ENCODE data around the gene BCLAF1.

Gene BCLAF1

DNA sequence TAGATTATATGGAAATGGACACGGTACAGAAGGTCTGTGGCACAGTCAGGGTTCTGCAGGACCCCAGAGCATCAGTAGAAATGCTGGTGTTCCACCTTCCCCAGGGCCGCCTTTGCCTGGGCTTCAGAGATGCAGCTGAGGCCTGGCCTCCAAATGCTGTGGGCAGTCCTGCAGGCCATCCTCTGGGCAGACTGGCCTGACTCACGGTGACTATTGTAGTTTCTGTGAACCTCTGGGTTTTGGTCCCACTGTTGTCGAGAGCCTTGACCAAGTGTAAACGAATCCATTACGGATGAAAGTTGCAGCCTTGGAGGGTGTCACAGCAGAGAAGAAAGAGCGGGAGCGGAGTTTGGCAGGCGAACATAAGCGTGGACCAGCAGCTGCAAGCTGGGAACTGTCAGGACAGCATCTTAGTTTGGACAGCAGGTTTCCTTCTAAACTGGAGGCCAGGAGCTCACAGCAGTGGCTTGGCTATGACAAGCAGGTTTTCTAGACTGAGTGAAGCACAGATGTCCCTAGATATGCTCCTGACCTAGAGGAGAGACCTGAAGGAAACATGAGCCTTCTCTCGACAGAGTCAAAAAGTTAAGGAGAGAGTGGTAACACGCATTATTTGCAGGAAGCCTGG, 46.2 kb upstream of the BCLAF1 start:
- H3K4me3 ChIP-seq (ENCODE audit: low read depth, low read length): no peak overlapping the region
- TF ChIP-seq, protein P1, sequence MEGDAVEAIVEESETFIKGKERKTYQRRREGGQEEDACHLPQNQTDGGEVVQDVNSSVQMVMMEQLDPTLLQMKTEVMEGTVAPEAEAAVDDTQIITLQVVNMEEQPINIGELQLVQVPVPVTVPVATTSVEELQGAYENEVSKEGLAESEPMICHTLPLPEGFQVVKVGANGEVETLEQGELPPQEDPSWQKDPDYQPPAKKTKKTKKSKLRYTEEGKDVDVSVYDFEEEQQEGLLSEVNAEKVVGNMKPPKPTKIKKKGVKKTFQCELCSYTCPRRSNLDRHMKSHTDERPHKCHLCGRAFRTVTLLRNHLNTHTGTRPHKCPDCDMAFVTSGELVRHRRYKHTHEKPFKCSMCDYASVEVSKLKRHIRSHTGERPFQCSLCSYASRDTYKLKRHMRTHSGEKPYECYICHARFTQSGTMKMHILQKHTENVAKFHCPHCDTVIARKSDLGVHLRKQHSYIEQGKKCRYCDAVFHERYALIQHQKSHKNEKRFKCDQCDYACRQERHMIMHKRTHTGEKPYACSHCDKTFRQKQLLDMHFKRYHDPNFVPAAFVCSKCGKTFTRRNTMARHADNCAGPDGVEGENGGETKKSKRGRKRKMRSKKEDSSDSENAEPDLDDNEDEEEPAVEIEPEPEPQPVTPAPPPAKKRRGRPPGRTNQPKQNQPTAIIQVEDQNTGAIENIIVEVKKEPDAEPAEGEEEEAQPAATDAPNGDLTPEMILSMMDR (IDR thresholded peaks at IDR 0.05; ENCODE audit: low read depth, low read length): no peak
- no peak for TF ChIP-seq POLR2A (IDR thresholded peaks at IDR 0.05; ENCODE audit: extremely low read depth, insufficient read length)
- TF ChIP-seq, protein P2, sequence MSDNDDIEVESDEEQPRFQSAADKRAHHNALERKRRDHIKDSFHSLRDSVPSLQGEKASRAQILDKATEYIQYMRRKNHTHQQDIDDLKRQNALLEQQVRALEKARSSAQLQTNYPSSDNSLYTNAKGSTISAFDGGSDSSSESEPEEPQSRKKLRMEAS (IDR thresholded peaks at IDR 0.05; ENCODE audit: low read depth, low read length): no peak
- TF ChIP-seq MYC (IDR thresholded peaks at IDR 0.05; ENCODE audit: low read depth, low read length): no peak
- no peak for DNase-seq (ENCODE audit: low read depth)

DNA sequence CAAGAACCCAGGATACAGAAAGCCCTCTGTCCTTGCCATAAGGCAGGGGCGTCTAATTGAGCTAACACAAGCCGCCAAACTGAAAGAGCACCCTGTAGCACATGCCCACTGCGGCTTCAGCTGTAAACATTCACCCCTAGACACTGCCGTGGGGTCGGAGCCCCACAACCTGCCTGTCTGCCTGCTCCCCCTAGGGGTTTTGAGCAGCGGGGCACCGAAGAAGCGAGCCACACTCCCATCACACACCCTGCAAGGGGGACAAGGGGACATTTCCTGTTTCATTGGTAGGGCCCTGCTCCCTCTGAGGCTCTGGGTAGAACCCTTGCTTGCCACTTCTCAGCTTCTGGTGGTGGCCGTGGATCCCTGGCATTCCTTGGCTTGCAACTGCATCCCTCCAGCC, 45.2 kb upstream of the BCLAF1 start:
- no peak overlapping the region for H3K4me3 ChIP-seq (ENCODE audit: low read depth, low read length)
- TF ChIP-seq, protein P1 (IDR thresholded peaks at IDR 0.05; ENCODE audit: low read depth, low read length): peak; percentile 50
- TF ChIP-seq, protein P2 (IDR thresholded peaks at IDR 0.05; ENCODE audit: low read depth, low read length): no peak
- peak; percentile 23 for DNase-seq (ENCODE audit: low read depth)

DNA sequence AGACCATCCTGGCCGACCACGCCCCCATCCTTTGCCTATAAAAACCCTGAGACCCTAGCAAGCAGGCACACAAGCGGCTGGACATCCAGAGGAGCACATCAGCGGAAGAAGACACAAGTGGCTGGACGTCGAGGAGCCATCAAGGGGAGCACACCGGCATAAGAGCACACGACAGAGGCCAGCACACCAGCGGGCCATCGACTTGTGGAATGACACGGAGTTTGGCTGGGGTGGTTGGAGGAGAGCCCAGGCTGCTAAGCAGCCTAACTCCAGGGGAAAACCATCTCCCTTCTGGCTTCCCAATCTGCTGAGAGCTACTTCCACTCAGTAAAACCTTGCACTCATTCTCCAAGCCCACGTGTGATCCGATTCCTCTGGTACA, 44.8 kb upstream of the BCLAF1 start:
- DNase-seq (ENCODE audit: low read depth): no peak
- TF ChIP-seq POLR2A (IDR thresholded peaks at IDR 0.05; ENCODE audit: extremely low read depth, insufficient read length) (no peak), MYC (IDR thresholded peaks at IDR 0.05; ENCODE audit: low read depth, low read length) (no peak)
- TF ChIP-seq, protein P2 (IDR thresholded peaks at IDR 0.05; ENCODE audit: low read depth, low read length): no peak
- TF ChIP-seq, protein P1 (IDR thresholded peaks at IDR 0.05; ENCODE audit: low read depth, low read length): no peak
- no peak overlapping the region for H3K4me3 ChIP-seq (ENCODE audit: low read depth, low read length)

DNA sequence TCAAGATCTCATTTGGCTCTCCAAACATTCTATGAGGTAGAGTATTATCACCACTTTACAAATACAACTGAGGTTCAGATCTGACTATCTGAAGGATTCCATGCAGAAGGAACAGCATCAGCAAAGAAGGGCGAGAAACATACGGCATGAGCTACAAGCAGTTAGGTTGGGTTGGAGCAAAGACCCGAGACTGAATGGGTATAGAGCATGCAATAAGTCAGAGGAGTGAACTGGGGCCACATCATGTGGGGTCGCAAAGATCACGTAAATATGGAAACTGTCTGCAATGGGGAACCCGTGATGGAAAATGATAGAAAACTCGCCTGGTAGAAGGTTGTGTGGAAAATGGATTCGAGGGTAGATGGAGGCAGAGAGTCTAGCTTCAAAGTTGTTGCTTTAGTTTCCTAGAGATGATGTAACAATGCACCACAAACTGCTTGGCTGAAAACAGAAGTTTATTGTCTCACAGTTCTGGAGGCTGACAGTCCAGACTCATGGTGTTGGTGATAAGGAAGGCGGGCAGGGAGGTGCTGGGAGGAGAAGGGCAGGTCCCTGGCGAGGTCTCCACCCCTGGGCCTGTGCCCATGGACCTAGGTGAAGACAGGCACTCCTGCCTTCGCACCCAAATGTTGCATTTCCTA, 44.3 kb upstream of the BCLAF1 start:
- no peak for TF ChIP-seq POLR2A (IDR thresholded peaks at IDR 0.05; ENCODE audit: extremely low read depth, insufficient read length)
- no peak overlapping the region for H3K4me3 ChIP-seq (ENCODE audit: low read depth, low read length)
- DNase-seq (ENCODE audit: low read depth): peak; percentile 25

DNA sequence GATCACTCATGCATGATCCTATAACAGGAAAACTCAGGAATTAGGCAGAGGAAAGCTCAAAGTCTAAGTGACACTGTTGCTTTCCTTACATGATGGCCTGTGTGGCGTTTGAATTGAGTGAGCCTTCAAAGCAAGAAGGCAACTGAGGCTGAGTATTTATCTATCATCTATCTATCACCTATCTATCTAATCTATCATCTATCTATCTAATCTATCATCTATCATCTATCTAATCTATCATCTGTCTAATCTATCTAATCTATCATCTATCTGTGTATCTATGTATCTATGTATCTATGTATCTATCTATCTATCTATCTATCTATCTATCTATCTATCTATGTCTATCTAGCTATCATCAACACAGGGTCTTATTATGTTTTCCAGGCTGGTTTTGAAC, 41.8 kb upstream of the BCLAF1 start:
- H3K4me3 ChIP-seq (ENCODE audit: low read depth, low read length): no peak overlapping the region
- TF ChIP-seq, protein P2 (IDR thresholded peaks at IDR 0.05; ENCODE audit: low read depth, low read length): no peak
- TF ChIP-seq, protein P1 (IDR thresholded peaks at IDR 0.05; ENCODE audit: low read depth, low read length): no peak
- TF ChIP-seq MYC (IDR thresholded peaks at IDR 0.05; ENCODE audit: low read depth, low read length): no peak
- TF ChIP-seq POLR2A (IDR thresholded peaks at IDR 0.05; ENCODE audit: extremely low read depth, insufficient read length): no peak
- no peak for DNase-seq (ENCODE audit: low read depth)

DNA sequence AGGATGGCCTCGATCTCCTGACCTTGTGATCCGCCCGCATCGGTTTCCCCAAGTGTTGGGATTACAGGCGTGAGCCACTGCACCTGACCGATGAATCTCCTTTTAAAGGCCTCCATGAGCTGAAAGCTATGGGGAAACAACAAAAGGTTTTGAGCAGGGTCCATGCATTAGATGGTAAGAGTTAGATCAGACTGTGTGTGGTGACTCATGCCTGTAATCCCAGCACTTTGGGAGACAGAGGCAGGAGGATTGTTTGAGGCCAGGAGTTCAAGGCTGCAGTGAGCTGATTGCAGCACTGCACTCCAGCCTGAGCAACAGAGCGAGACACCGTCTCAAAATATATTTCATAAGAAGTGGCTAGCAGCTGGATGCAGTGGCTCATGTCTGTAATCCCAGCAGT, 41.0 kb upstream of the BCLAF1 start:
- no peak for DNase-seq (ENCODE audit: low read depth)
- TF ChIP-seq, protein P2 (IDR thresholded peaks at IDR 0.05; ENCODE audit: low read depth, low read length): no peak
- TF ChIP-seq MYC (IDR thresholded peaks at IDR 0.05; ENCODE audit: low read depth, low read length): no peak
- no peak for TF ChIP-seq POLR2A (IDR thresholded peaks at IDR 0.05; ENCODE audit: extremely low read depth, insufficient read length)
- H3K4me3 ChIP-seq (ENCODE audit: low read depth, low read length): no peak overlapping the region

All from NB4 (cell line).